GM19468 (cell line): ENCODE measurements around the gene ZDHHC24.

ENCODE experiments used
- ATAC-seq: cut with Tn5 transposase; IDR thresholded peaks from one replicate; pipeline ENCODE4 v1.9.1; 2021; ENCODE audit warnings: mild to moderate bottlenecking, moderate library complexity, moderate number of reproducible peaks; ENCODE audit not compliant: unreplicated experiment; ENCODE audit errors: extremely low read depth

Gene ZDHHC24

GRCh38 chr11:66476173-66476840 is 69.5 kb downstream of the ZDHHC24 start:
- ATAC-seq = no peak

- no peak for ATAC-seq
Observed at GRCh38 chr11:66475349-66476172, 70.3 kb downstream of the ZDHHC24 start.

- ATAC-seq = no peak
Observed at GRCh38 chr11:66473608-66474515, 72.0 kb downstream of the ZDHHC24 start.

GRCh38 chr11:66473167-66473566 is 72.7 kb downstream of the ZDHHC24 start:
- ATAC-seq = no peak

GRCh38 chr11:66472054-66472453 is 73.8 kb downstream of the ZDHHC24 start:
- no peak for ATAC-seq

- no peak for ATAC-seq
Observed at GRCh38 chr11:66471142-66471541, 74.7 kb downstream of the ZDHHC24 start.
